CD14-positive monocyte (primary cell): ENCODE results near the gene PRAME. TPM values are rescaled to one million over a fixed set of nuclear protein-coding genes. Genes with fewer than 3 reads are reported as not detected.
"Not testable (repeated sequence)": the region's sequence is repeated elsewhere in the genome, so short reads cannot be mapped to it uniquely, and the experiment has no call there.

Experiments
- DNase-seq, 3 donors: peaks; one replicate each; pipeline ENCODE4 v3.0.0-alpha.2; 2011 to 2022
- H2AFZ ChIP-seq: 2 replicates; pipeline ENCODE4 v1.6.0; 2012; ENCODE audit warnings: mild to moderate bottlenecking, low read depth, low read length, inconsistent platforms; ENCODE audit not compliant: insufficient read depth, poor library complexity, severe bottlenecking
- H3K27ac ChIP-seq, 2 donors: 1 replicate in 1 of 2; 2 replicates in 1 of 2; pipeline ENCODE4 v1.5.1; 2012 to 2013; ENCODE audit warnings: low read length in 2 of 2, control low read depth in 1 of 2, inconsistent platforms in 1 of 2, low read depth in 1 of 2, mild to moderate bottlenecking in 1 of 2
- H3K27me3 ChIP-seq, 2 donors: one replicate each; pipeline versions ENCODE4 v1.6.0 to v1.6.1; 2011 to 2013; ENCODE audit warnings: low read length in 2 of 2; ENCODE audit not compliant: control insufficient read depth in 2 of 2, insufficient read depth in 2 of 2
- H3K36me3 ChIP-seq, 2 donors: replicated peaks in 1 of 2; 1 replicate in 1 of 2; 2 replicates in 1 of 2; pipeline versions ENCODE4 v1.5.1 to v1.6.1; 2012 to 2013; ENCODE audit warnings: low read length in 2 of 2, control low read depth in 1 of 2, inconsistent platforms in 1 of 2, mild to moderate bottlenecking in 1 of 2; ENCODE audit not compliant: insufficient read depth in 2 of 2, control insufficient read depth in 1 of 2
- H3K4me1 ChIP-seq, 2 donors: 1 replicate in 1 of 2; 2 replicates in 1 of 2; pipeline versions ENCODE4 v1.5.1 to v1.6.1; 2012 to 2013; ENCODE audit warnings: low read length in 2 of 2, control low read depth in 1 of 2, inconsistent platforms in 1 of 2, mild to moderate bottlenecking in 1 of 2, moderate library complexity in 1 of 2; ENCODE audit not compliant: insufficient read depth in 2 of 2, control insufficient read depth in 1 of 2
- H3K4me2 ChIP-seq: replicated peaks from 2 replicates; pipeline ENCODE3; 2012; ENCODE audit warnings: low read length, moderate library complexity, mild to moderate bottlenecking; ENCODE audit not compliant: poor library complexity, severe bottlenecking; ENCODE audit errors: extremely low read depth
- H3K4me3 ChIP-seq, 3 experiments: fragments of 200-600 bp in 1 of 3; sonication (generic) in 1 of 3; replicated peaks in 1 of 3; 1 replicate in 2 of 3; 2 replicates in 1 of 3; pipeline ENCODE4 v1.5.1; 2011 to 2013; ENCODE audit warnings: low read length in 3 of 3, mild to moderate bottlenecking in 3 of 3, control low read depth in 2 of 3, low read depth in 2 of 3, inconsistent platforms in 1 of 3, moderate library complexity in 1 of 3
- H3K79me2 ChIP-seq: 2 replicates; pipeline ENCODE4 v1.6.0; 2012; ENCODE audit warnings: mild to moderate bottlenecking, control low read depth, inconsistent platforms, low read length, moderate library complexity; ENCODE audit not compliant: insufficient read depth
- H3K9ac ChIP-seq: 2 replicates; pipeline ENCODE4 v1.6.0; 2017; ENCODE audit warnings: low read length, mild to moderate bottlenecking; ENCODE audit not compliant: insufficient read depth, poor library complexity, severe bottlenecking
- H3K9me3 ChIP-seq, 2 donors: replicated peaks in 1 of 2; 1 replicate in 1 of 2; 2 replicates in 1 of 2; pipeline versions ENCODE4 v1.5.1 to v1.6.1; 2012 to 2013; ENCODE audit warnings: low read length in 2 of 2, control low read depth in 1 of 2; ENCODE audit not compliant: control insufficient read depth in 1 of 2, insufficient read depth in 1 of 2
- H4K20me1 ChIP-seq: 2 replicates; pipeline ENCODE4 v1.6.0; 2012; ENCODE audit warnings: mild to moderate bottlenecking, low read length, control low read depth, moderate library complexity; ENCODE audit not compliant: insufficient read depth
- H3K27ac Mint-ChIP-seq, 7 donors: one replicate each; pipeline ENCODE4 v1.8.0; 2020; ENCODE audit warnings: mild to moderate bottlenecking in 7 of 7, mixed read lengths in 7 of 7, moderate library complexity in 6 of 7, inconsistent platforms in 2 of 7
- H3K27me3 Mint-ChIP-seq, 3 donors: one replicate each; pipeline ENCODE4 v1.8.0; 2021 to 2022; ENCODE audit warnings: low read depth in 3 of 3, mild to moderate bottlenecking in 3 of 3, mixed read lengths in 3 of 3, moderate library complexity in 3 of 3, inconsistent platforms in 1 of 3
- H3K36me3 Mint-ChIP-seq, 2 donors: one replicate each; pipeline ENCODE4 v1.8.0; 2020; ENCODE audit warnings: mixed read lengths in 2 of 2, inconsistent platforms in 1 of 2, mild to moderate bottlenecking in 1 of 2
- H3K4me1 Mint-ChIP-seq: one replicate; pipeline ENCODE4 v1.8.0; 2020; ENCODE audit warnings: mild to moderate bottlenecking, mixed read lengths
- H3K4me3 Mint-ChIP-seq, 2 donors: one replicate each; pipeline ENCODE4 v1.8.0; 2020; ENCODE audit warnings: mild to moderate bottlenecking in 2 of 2, mixed read lengths in 2 of 2, moderate library complexity in 1 of 2
- H3K9me3 Mint-ChIP-seq, 7 donors: one replicate each; pipeline ENCODE4 v1.8.0; 2020 to 2022; ENCODE audit warnings: mixed read lengths in 7 of 7, mild to moderate bottlenecking in 6 of 7, moderate library complexity in 6 of 7, inconsistent platforms in 2 of 7
- CTCF ChIP-seq: fragments of 200-600 bp; IDR thresholded peaks from one replicate; pipeline ENCODE4 v1.8.0; 2022; ENCODE audit warnings: antibody characterized with exemption, mild to moderate bottlenecking
- WGBS: methylation state at CpG from one replicate; pipeline ENCODE4 v1.1.5; 2013; ENCODE audit warnings: missing lambda C conversion rate; ENCODE audit not compliant: insufficient coverage; 5-methylcytosine and 5-hydroxymethylcytosine counted together
- intact Hi-C, 2 donors: fragments of 100-400 bp; cut with micrococcal nuclease; formaldehyde crosslinking; loops; one replicate each; pipeline versions ENCODE4 v1.15.0 to v1.15.1; 2023
- polyA plus RNA-seq, 3 donors: library from polyadenylated mRNA; depleted of rRNA in 1 of 3; unstranded in 2 of 3; stranded (reverse) in 1 of 3; fragments of 300-500 nt in 2 of 3; fragments of >200 nt in 1 of 3; fragmentation: Illumina TruSeq in 2 of 3; gene quantifications; 1 replicate in 2 of 3; 2 replicates in 1 of 3; pipeline ENCODE4 v1.2.3, GENCODE V29; 2012 to 2021

The PRAME gene
- polyA plus RNA-seq, 3 donors: not detected

- DNase-seq: no peak
- Histone ChIP-seq H3K27ac (no peak overlapping the region), H3K9ac (no peak overlapping the region), H4K20me1 (no peaks in the 10 kb centered on the region), H3K27me3 (peaks cover 0 to 5% of the 10 kb centered on the region in 2 donors), H3K4me1 (no peaks in the 10 kb centered on the region), H3K9me3 (no peaks in the 10 kb centered on the region), H3K36me3 (no peaks in the 10 kb centered on the region), H2AFZ (no peak overlapping the region), H3K4me2 (no peak overlapping the region), H3K79me2 (no peaks in the 10 kb centered on the region), H3K4me3 (no peak overlapping the region)
- Mint-ChIP-seq H3K36me3 (no peaks in the 10 kb centered on the region), H3K9me3 (peaks cover 0 to 2% (median 0%) of the 10 kb centered on the region in 7 donors), H3K27me3 (peaks cover 4 to 9% (median 7%) of the 10 kb centered on the region in 3 donors), H3K4me1 (no peaks in the 10 kb centered on the region), H3K4me3 (peak overlapping the region in 1 of 2 donors; percentile 16), H3K27ac (no peak overlapping the region)
- intact Hi-C loops: loop anchor here in 1 of 2 donors (10.0 kb wide), 1 partner anchor 118 kb away; no protein-coding TSS in a partner anchor
- no CpG with 5 or more reads among the region's 1 CpG for WGBS
- no peak for TF ChIP-seq CTCF
Observed at GRCh38 chr22:22583030-22583429, 24.0 kb upstream of the PRAME start.

- not testable (repeated sequence) for H4K20me1 ChIP-seq, H3K27me3 Mint-ChIP-seq, H2AFZ ChIP-seq, H3K4me1 Mint-ChIP-seq, H3K4me1 ChIP-seq, H3K9me3 Mint-ChIP-seq, H3K27ac ChIP-seq, H3K27me3 ChIP-seq, H3K9me3 ChIP-seq, DNase-seq, H3K27ac Mint-ChIP-seq, H3K36me3 Mint-ChIP-seq, H3K79me2 ChIP-seq, H3K4me3 ChIP-seq, H3K9ac ChIP-seq, H3K4me2 ChIP-seq, H3K36me3 ChIP-seq
- peak overlapping the region in 1 of 2 donors; percentile 1 for H3K4me3 Mint-ChIP-seq
- intact Hi-C loops: loop anchor here in 1 of 2 donors (10.0 kb wide), 1 partner anchor 117 kb away; no protein-coding TSS in a partner anchor
- WGBS: 96% methylated on average over 10 of the region's 13 CpGs
Observed at GRCh38 chr22:22581524-22581923, 22.5 kb upstream of the PRAME start.
